Retinal pigment epithelial cell (primary cell): ENCODE measurements around the gene SLC35F3.

Experiments
- DNase-seq: peaks from one replicate; pipeline ENCODE4 v3.0.0-alpha.2; 2010; ENCODE audit warnings: low read depth
- H3K4me3 ChIP-seq: 2 replicates; pipeline ENCODE4 v1.5.1; 2011; ENCODE audit warnings: mild to moderate bottlenecking, low read length, control low read depth, moderate library complexity
- TF ChIP-seq, protein P1 (sequence below): conservative IDR thresholded peaks from 2 replicates; pipeline ENCODE4 v1.5.1; 2011; ENCODE audit warnings: low read depth, low read length, control low read depth, inconsistent platforms

Gene SLC35F3

GRCh38 chr1:234197839-234198238 is 293.4 kb downstream of the SLC35F3 start:
- no peak overlapping the region for H3K4me3 ChIP-seq
- DNase-seq = no peak
- TF ChIP-seq, protein P1, sequence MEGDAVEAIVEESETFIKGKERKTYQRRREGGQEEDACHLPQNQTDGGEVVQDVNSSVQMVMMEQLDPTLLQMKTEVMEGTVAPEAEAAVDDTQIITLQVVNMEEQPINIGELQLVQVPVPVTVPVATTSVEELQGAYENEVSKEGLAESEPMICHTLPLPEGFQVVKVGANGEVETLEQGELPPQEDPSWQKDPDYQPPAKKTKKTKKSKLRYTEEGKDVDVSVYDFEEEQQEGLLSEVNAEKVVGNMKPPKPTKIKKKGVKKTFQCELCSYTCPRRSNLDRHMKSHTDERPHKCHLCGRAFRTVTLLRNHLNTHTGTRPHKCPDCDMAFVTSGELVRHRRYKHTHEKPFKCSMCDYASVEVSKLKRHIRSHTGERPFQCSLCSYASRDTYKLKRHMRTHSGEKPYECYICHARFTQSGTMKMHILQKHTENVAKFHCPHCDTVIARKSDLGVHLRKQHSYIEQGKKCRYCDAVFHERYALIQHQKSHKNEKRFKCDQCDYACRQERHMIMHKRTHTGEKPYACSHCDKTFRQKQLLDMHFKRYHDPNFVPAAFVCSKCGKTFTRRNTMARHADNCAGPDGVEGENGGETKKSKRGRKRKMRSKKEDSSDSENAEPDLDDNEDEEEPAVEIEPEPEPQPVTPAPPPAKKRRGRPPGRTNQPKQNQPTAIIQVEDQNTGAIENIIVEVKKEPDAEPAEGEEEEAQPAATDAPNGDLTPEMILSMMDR = no peak

GRCh38 chr1:234199476-234200127 is 295.1 kb downstream of the SLC35F3 start:
- TF ChIP-seq, protein P1 = no peak
- DNase-seq = no peak
- no peak overlapping the region for H3K4me3 ChIP-seq

GRCh38 chr1:234200566-234200965 is 296.1 kb downstream of the SLC35F3 start:
- H3K4me3 ChIP-seq = no peak overlapping the region
- TF ChIP-seq, protein P1 = no peak
- no peak for DNase-seq

- H3K4me3 ChIP-seq = no peak overlapping the region
- no peak for DNase-seq
- TF ChIP-seq, protein P1 = no peak
Observed at GRCh38 chr1:234201600-234201999, 297.1 kb downstream of the SLC35F3 start.

- DNase-seq = no peak
- TF ChIP-seq, protein P1 = no peak
- no peak overlapping the region for H3K4me3 ChIP-seq
Observed at GRCh38 chr1:234205966-234206365, 301.5 kb downstream of the SLC35F3 start.

GRCh38 chr1:234206651-234207284 is 302.3 kb downstream of the SLC35F3 start:
- DNase-seq = no peak
- no peak overlapping the region for H3K4me3 ChIP-seq
- TF ChIP-seq, protein P1 = no peak

DNA sequence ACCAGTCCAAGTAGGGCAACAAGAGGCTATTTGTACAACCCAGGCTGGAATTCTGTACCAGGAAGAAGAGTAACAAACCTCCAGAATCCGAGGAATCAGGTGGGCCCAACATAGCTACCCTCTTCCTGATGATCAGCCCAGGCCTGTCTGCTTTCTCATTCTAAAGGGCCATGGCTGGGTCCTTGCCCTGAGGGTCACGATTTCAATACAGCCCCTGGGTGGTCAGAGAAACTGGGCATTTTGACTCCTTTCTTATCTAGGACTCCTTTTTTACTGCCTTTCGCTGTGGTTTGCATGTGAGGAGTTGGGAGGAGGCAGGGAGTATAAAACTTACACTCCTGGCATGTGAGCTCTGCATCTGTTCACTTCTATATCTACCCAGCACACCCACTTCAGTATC is 303.9 kb downstream of the SLC35F3 start:
- TF ChIP-seq, protein P1 = no peak
- no peak overlapping the region for H3K4me3 ChIP-seq
- no peak for DNase-seq
